Stimulated activated CD4-positive, alpha-beta T cell treated with anti-CD3 and anti-CD28 coated beads, Interleukin-4, amount 100 ng/mL, for 1 hour (primary cell): ENCODE results near the gene RESP18.
"Not testable (repeated sequence)": the region's sequence is repeated elsewhere in the genome, so short reads cannot be mapped to it uniquely, and the experiment has no call there.

Experiments used
- DNase-seq: peaks from one replicate; pipeline ENCODE4 v3.0.0-alpha.2; 2020

Gene RESP18

GRCh38 chr2:219325136-219325535 is 7.4 kb downstream of the RESP18 start:
- DNase-seq: no peak

DNA sequence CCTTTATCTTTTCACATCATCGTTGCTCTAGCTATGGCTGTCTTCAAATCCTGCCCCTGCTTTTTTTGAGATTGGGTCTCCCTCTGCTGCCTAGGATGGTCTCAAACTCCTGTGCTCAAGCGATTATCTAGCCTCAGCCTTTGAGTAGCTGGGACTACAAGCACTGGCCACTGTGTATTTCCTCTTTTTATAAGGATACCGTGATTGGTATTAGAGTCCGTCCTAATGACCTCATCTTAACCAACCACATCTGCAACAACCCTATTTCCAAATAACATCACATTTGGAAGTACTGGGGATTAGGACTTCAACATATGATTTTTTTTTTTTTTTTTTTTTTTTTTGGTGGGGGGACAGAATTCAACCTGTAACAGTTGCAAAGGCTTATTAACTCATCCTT is 9.1 kb downstream of the RESP18 start:
- DNase-seq: no peak

GRCh38 chr2:219314804-219315468 is 17.6 kb downstream of the RESP18 start:
- DNase-seq: no peak

DNA sequence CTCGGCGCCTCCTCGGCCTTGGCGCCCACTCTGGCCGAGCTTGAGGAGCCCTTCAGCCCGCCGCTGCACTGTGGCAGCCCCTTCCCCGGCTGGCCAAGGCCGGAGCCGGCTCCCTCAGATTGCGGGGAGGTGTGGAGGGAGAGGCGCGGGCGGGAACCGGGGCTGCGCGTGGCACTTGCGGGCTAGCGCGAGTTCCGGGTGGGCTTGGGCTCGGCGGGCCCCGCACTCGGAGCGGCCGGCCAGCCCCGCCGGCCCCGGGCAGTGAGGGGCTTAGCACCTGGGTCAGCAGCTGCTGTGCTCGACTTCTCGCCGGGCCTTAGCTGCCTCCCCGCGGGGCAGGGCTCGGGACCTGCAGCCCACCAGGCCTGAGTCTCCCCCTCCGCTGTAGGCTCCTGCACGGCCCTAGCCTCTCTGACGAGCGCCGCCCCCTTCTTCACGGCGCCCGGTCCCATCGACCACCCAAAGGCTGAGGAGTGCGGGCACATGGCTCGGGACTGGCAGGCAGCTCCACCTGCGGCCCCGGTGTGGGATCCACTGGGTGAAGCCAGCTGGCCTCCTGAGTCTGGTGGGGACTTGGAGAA is 19.8 kb downstream of the RESP18 start:
- DNase-seq: not testable (repeated sequence)

DNA sequence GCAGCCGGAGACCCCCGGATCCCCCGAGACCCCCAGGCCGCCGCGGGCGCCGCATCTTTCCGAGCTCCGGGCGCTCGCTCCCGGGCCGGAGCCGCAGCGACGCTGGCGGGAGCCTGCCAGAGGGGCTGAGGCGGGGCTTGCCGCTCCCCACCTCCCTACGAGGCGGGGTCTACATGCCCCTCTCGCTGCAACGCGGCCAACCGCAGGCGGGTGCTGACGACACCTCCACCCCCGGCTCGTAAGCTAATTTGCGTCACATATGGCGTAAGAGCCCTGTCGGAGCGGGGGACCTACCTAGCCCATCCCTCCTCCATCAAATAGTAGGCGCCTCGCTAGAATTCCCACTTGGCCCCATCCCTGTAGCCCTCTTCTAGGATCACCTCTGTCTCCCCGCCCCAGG is 23.3 kb downstream of the RESP18 start, which contains the start of gene PTPRN:
Gene PTPRN, minus strand, starts transcription at position 124 of the 400 bp plus-strand sequence. Its CDS starts 69 bp downstream, at position 55.
- DNase-seq: no peak

GRCh38 chr2:219308142-219309101 is 24.1 kb downstream of the RESP18 start:
- DNase-seq: peak; percentile 72

DNA sequence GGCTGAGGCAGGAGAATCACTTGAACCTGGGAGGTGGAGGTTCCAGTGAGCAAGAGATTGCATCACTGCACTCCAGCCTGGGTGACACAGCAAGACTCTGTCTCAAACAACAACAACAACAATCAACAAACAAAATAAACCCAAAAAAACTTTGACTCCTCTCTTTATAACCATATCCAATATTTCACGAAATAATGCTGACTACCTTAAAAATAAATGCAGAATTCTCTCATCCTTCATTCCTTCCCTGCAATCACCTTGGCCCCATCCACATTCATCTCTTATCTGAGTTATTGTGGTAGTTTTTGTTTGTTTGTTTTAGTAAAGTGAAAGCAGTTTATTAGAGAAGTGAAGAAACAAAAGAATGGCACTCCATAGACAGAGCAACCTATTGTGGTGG is 26.5 kb downstream of the RESP18 start:
- no peak for DNase-seq

GRCh38 chr2:219304223-219304622 is 28.3 kb downstream of the RESP18 start:
- no peak for DNase-seq

- DNase-seq: no peak
Observed at GRCh38 chr2:219302412-219302968, 30.1 kb downstream of the RESP18 start.

DNA sequence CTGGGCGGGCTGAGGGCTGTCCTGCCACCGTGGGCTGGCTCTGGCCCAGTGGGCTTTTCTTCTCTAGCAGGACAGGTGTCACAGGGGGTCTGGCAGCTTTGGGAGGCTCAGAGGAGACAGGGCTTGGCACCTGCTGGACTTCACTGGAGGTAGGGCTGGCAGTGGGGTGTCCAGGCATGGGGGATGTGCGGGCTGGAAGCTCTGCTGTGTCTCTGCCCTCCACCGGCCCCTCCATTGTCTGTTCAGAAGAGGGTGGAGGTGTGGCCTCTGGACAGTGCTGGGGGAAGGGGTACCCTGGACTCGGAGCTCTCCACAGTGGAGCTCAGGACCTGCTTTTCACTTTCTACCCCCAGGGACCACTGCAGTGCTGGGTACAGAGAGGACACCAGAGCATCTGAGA is 32.5 kb downstream of the RESP18 start:
- DNase-seq: no peak

DNA sequence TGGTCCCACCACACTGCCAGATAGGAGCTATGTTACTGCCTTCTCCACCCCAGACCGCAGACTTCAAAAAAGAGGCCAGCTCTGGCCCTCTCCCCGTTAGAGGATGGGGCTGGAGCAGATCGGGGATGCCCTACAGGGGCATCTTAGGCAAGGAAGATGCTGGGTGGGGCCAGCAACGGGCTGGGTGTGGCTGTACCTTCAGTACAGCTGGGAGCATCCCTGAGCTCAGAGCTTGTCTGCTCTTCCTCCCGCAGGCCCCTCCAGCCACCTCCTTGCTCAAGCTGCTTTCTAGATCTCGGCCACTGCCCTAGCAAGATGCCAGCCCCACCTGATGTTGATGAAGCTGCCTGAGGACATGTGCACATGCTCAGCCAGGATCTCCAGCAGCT is 33.2 kb downstream of the RESP18 start:
- no peak for DNase-seq

- peak; percentile 89 for DNase-seq
Observed at GRCh38 chr2:219298759-219299371, 33.7 kb downstream of the RESP18 start.

- DNase-seq: no peak
Observed at GRCh38 chr2:219297766-219298456, 34.6 kb downstream of the RESP18 start.

DNA sequence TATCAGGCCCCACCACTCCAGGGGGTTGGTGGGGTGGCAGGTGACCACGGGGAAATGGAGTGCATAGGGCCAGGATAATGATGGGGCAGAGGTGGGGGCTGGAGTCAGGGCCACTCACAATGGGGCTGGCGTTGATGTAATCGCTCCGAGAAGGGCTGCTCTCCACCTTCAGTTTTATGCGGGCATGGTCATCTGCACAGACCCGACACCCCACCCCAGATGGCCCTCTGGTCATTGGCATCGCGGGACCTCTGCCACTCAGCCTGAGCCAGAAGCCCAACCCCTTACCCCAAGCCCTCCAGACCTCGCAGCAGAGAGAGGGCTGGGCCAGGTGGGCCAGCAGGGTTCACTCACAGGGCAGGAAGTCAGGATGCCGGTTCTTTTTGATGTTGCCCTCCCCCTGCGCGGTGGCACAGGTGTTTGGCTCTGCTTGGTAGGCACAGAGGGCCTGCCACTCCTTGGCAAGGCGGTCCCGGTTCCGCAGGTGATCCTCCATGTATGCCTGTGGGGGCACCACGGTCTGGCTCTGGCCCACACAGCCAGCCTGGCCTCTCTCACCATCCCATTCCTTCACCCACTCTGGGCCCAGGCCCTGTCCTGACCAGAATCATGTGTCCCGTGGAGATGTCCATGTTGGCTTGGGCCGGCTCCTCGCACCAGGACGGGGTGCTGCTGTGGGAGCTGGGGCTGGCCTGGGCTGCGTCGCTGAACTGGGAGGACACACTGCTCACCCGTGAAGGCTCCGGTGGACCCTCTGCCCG is 35.7 kb downstream of the RESP18 start:
- no peak for DNase-seq

GRCh38 chr2:219296142-219296541 is 36.4 kb downstream of the RESP18 start:
- no peak for DNase-seq

GRCh38 chr2:219294356-219295351 is 37.9 kb downstream of the RESP18 start:
- DNase-seq: peak; percentile 89

- no peak for DNase-seq
Observed at GRCh38 chr2:219293736-219294231, 38.8 kb downstream of the RESP18 start.

- no peak for DNase-seq
Observed at GRCh38 chr2:219292616-219293015, 39.9 kb downstream of the RESP18 start.

DNA sequence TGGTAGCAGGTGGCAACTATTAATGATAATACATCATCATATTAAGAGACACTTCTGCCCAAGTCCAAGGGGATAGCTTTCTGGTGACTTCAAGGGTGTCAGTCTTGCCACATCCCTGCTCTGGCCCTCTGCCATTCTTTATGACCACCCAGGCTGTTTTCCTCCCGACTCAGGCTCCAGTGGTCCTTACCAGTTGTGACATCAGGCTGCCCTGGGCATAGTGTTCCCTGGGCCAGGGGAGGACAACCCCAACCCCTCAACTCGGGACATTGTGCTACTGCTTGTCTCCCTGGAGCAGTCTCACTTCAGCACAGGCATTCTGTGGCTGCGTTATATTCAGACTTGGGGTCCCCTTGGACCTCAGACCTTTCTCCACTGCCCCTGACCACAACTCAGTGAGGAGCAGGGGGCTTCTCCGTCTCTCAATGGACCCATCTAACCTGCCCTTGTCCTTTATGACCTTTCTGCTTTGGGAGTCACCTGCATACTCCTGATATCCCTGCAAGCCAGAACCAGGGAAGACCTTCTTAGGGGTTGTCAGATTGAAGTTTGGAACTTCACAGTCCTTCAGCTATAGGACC is 40.5 kb downstream of the RESP18 start:
- DNase-seq: no peak

- no peak for DNase-seq
Observed at GRCh38 chr2:219291394-219291793, 41.1 kb downstream of the RESP18 start.
